PC-3 (cell line): Measurements from ENCODE around the gene RIPPLY3. TPM values are rescaled to one million over a fixed set of nuclear protein-coding genes. Genes with fewer than 3 reads are reported as not detected.

Source experiments
- ATAC-seq: fragments of 200-7000 bp; cut with Tn5 transposase; 2 replicates; pipeline ENCODE4 v1.9.1; 2020; ENCODE audit warnings: mild to moderate bottlenecking, moderate library complexity
- BruUV-seq: library from RNA; stranded (reverse); fragments of 400-500 nt; replicated peaks from 2 replicates; lab custom pipeline; 2021; lab: Mats Ljungman, UMichigan
- CTCF ChIA-PET: fragments of 300-600 bp; sonication (Branson Sonifier 250); formaldehyde crosslinking; loops from one replicate; lab custom pipeline; 2022; ENCODE audit warnings: antibody characterized with exemption; lab: Charles Lee
- POLR2A ChIA-PET: fragments of 300-600 bp; sonication (Branson Sonifier 250); formaldehyde crosslinking; loops from one replicate; lab custom pipeline; 2022; ENCODE audit warnings: antibody characterized with exemption; ENCODE audit not compliant: unreplicated experiment; lab: Charles Lee
- DNase-seq: peaks from one replicate; pipeline ENCODE4 v3.0.0-alpha.2; 2015
- H2AFZ ChIP-seq: fragments of 300-600 bp; sonication (generic); 2 replicates; pipeline ENCODE4 v1.6.0; 2016; ENCODE audit warnings: antibody characterized with exemption, low read length
- H3F3A ChIP-seq: fragments of 300-600 bp; sonication (generic); one replicate; pipeline ENCODE4 v1.6.0; 2017; ENCODE audit warnings: antibody characterized with exemption, low read length, control low read depth, mild to moderate bottlenecking; ENCODE audit not compliant: unreplicated experiment
- H3K27ac ChIP-seq: fragments of 300-600 bp; sonication (generic); 2 replicates; pipeline ENCODE4 v1.5.1; 2016; ENCODE audit warnings: mild to moderate bottlenecking, low read length
- H3K27me3 ChIP-seq: fragments of 300-600 bp; sonication (generic); 2 replicates; pipeline ENCODE4 v1.6.1; 2016; ENCODE audit warnings: low read length, mixed read lengths
- H3K36me3 ChIP-seq: fragments of 300-600 bp; sonication (generic); 2 replicates; pipeline ENCODE4 v1.6.1; 2016; ENCODE audit warnings: low read depth, mixed run types, low read length, mixed read lengths
- H3K4me1 ChIP-seq: fragments of 300-600 bp; sonication (generic); 2 replicates; pipeline ENCODE4 v1.5.1; 2016; ENCODE audit warnings: low read length; ENCODE audit not compliant: insufficient read depth
- H3K4me2 ChIP-seq: fragments of 300-600 bp; sonication (generic); 2 replicates; pipeline ENCODE4 v1.6.0; 2016; ENCODE audit warnings: low read length
- H3K4me3 ChIP-seq: fragments of 300-600 bp; sonication (generic); 2 replicates; pipeline ENCODE4 v1.5.1; 2016; ENCODE audit warnings: mild to moderate bottlenecking, low read length, mixed read lengths
- H3K79me2 ChIP-seq: fragments of 300-600 bp; sonication (generic); 2 replicates; pipeline ENCODE4 v1.6.1; 2017; ENCODE audit warnings: low read length, mixed read lengths
- H3K9ac ChIP-seq: fragments of 300-600 bp; sonication (generic); 2 replicates; pipeline ENCODE4 v1.6.0; 2016; ENCODE audit warnings: mild to moderate bottlenecking, low read length
- H3K9me2 ChIP-seq: fragments of 300-600 bp; sonication (generic); replicated peaks from 2 replicates; pipeline ENCODE4 v1.6.1; 2016; ENCODE audit warnings: mixed run types, low read length, mixed read lengths
- H3K9me3 ChIP-seq: fragments of 300-600 bp; sonication (generic); 2 replicates; pipeline ENCODE4 v1.6.1; 2016; ENCODE audit warnings: low read length, mixed read lengths
- H4K20me1 ChIP-seq: fragments of 300-600 bp; sonication (generic); 2 replicates; pipeline ENCODE4 v1.6.1; 2016; ENCODE audit warnings: low read length, mixed read lengths
- CTCF ChIP-seq: fragments of 300-600 bp; sonication (generic); conservative IDR thresholded peaks from 2 replicates; pipeline ENCODE4 v1.5.1; 2017; ENCODE audit warnings: antibody characterized with exemption, low read depth, mild to moderate bottlenecking, low read length
- EZH2 ChIP-seq: fragments of 300-600 bp; sonication (generic); IDR thresholded peaks from one replicate; pipeline ENCODE4 v1.6.1; 2017; ENCODE audit warnings: antibody characterized with exemption, mild to moderate bottlenecking, low read length; ENCODE audit not compliant: unreplicated experiment
- EZH2phosphoT487 ChIP-seq: fragments of 300-600 bp; sonication (generic); IDR thresholded peaks from 2 replicates; pipeline ENCODE4 v1.6.1; 2018; ENCODE audit warnings: mild to moderate bottlenecking, antibody characterized with exemption, low read length, borderline replicate concordance
- intact Hi-C: fragments of 100-400 bp; cut with micrococcal nuclease; formaldehyde crosslinking; loops from 2 replicates; pipeline ENCODE4 v1.9.0; 2023
- total RNA-seq: library from RNA; depleted of rRNA; stranded (reverse); fragments of >200 nt; gene quantifications from 2 replicates; pipeline ENCODE4 v1.2.3, GENCODE V29; 2014

The RIPPLY3 gene
- total RNA-seq, 1 experiment from 2014 or later: 10.0 TPM

DNA sequence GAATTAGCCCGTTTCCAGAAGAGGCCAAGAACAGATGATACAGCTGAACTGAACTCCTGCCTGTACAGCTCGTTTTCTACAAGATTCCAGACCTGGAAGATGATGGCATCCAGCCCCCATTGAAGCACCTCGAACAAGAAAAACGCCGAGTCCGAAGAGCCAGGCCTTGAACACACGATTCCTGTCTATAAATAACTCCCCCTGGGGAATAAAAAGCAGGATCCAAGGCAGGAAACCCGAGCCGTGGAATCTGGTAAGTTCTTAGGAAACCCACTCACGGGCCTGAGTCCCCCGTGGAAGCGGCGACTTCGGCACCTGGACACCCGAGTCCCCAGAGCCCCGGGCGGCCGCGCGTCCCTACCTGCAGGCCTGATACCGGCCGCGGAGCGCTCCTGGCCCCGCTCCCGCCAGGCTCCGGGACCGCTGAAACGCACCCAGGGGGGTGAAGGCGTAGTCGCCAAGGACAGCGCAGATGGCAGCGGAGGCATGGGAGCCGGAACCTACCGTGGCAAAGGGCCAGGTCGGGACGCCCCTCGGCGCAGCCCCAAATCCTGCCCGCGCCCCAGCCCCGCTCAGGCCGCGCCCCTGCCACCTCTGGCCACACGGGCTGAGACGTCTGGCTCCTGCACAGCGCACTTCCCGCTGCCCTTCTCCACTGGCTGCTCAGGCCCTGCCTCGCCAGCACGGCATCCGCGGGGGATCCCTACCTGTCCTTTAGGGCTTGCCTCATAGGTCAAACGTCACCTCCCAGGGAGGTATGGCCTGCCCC lies 26.0 kb upstream of the RIPPLY3 start:
- ChIA-PET CTCF (interaction anchor here (0.6 to 1.1 kb wide), 2 partner anchors 15 to 46 kb away, joined by 9 to 15 read pairs; no protein-coding TSS in a partner anchor), POLR2A (interaction anchor here (0.5 to 0.6 kb wide), 2 partner anchors 14 to 15 kb away, joined by 4 read pairs; no protein-coding TSS in a partner anchor)
- Histone ChIP-seq H3K4me2 (peak overlapping the region; percentile 94), H3K9me2 (no peaks in the 10 kb centered on the region), H3K79me2 (peaks cover 22% of the 10 kb centered on the region), H3F3A (no peaks in the 10 kb centered on the region), H3K4me1 (peaks cover 28% of the 10 kb centered on the region), H3K4me3 (peak overlapping the region; percentile 73), H3K36me3 (no peaks in the 10 kb centered on the region), H4K20me1 (no peaks in the 10 kb centered on the region), H3K27ac (peak overlapping the region; percentile 44), H3K9me3 (no peaks in the 10 kb centered on the region), H3K9ac (peak overlapping the region; percentile 78), H3K27me3 (no peaks in the 10 kb centered on the region), H2AFZ (peak overlapping the region; percentile 81)
- peak; percentile 57 for DNase-seq
- peak; percentile 74 for ATAC-seq
- TF ChIP-seq EZH2 (no peak), CTCF (no peak), EZH2phosphoT487 (no peak)
- BruUV-seq: no TSS peak
- intact Hi-C loops: no loop called here

- Histone ChIP-seq H3K4me1 (peaks cover 30% of the 10 kb centered on the region), H2AFZ (peak overlapping the region; percentile 81), H3K4me2 (peak overlapping the region; percentile 94), H3K79me2 (peaks cover 22% of the 10 kb centered on the region), H3K36me3 (no peaks in the 10 kb centered on the region), H3K9me2 (no peaks in the 10 kb centered on the region), H3K9me3 (no peaks in the 10 kb centered on the region), H3K27ac (peak overlapping the region; percentile 44), H3F3A (no peaks in the 10 kb centered on the region), H3K27me3 (no peaks in the 10 kb centered on the region), H3K9ac (peak overlapping the region; percentile 78), H3K4me3 (peak overlapping the region; percentile 73), H4K20me1 (no peaks in the 10 kb centered on the region)
- TF ChIP-seq CTCF: no peak
- TF ChIP-seq EZH2phosphoT487: no peak
- ChIA-PET POLR2A (no interaction called here), CTCF (no interaction called here)
- no peak for ATAC-seq
- BruUV-seq: TSS peak; percentile 57
- DNase-seq: peak; percentile 35
- intact Hi-C loops: no loop called here
These were observed 25.5 kb upstream of the RIPPLY3 start for GRCh38 chr21:36981049-36981391.
